ENCODE data around the gene ATP6V1C2. TPM values are rescaled to one million over a fixed set of nuclear protein-coding genes. Genes with fewer than 3 reads are reported as not detected.

The ATP6V1C2 gene
- total and polyA plus RNA-seq, 9 of the 15 experiments (the other 6 are each of a cell fraction or from before 2014, with no cell fraction given): 0.01 to 0.31 (median 0.10) TPM; not detected in 4

- TF ChIP-seq SMARCA5 (IDR thresholded peaks at IDR 0.05) (0 out of 2 replicates have a peak, but pooled peaks have one; percentile 44), NONO (IDR thresholded peaks at IDR 0.05; ENCODE audit: low read depth in 2 of 2, low read length in 1 of 2) (no peak), IRF9 (tag; IDR thresholded peaks at IDR 0.05) (no peak), PHF21A (IDR thresholded peaks at IDR 0.05; ENCODE audit: borderline replicate concordance, low read depth) (no peak), HNRNPUL1 (IDR thresholded peaks at IDR 0.05; ENCODE audit: low read length) (no peak), ARHGAP35 (IDR thresholded peaks at IDR 0.05; ENCODE audit: partially characterized antibody) (no peak), TARDBP (IDR thresholded peaks at IDR 0.05) (no peak), TBL1XR1 (IDR thresholded peaks at IDR 0.05; ENCODE audit: low read length in 2 of 2) (no peak), ZC3H4 (CRISPR knock-in tag; IDR thresholded peaks at IDR 0.05; ENCODE audit: borderline replicate concordance) (peak; percentile 43; the same call in 1 of the 2 replicates), ZNF707 (CRISPR knock-in tag; conservative IDR thresholded peaks at IDR 0.05) (no peak), TSC22D4 (tag; IDR thresholded peaks at IDR 0.05) (no peak), HDAC3 (IDR thresholded peaks at IDR 0.05; ENCODE audit: borderline replicate concordance, partially characterized antibody) (no peak), ZBTB40 (IDR thresholded peaks at IDR 0.05) (0 out of 2 replicates have a peak, but pooled peaks have one; percentile 20), ZBTB40 (CRISPR knock-in tag; IDR thresholded peaks at IDR 0.05) (no peak), ZKSCAN8 (CRISPR knock-in tag; IDR thresholded peaks at IDR 0.05) (no peak), BCL6 (CRISPR knock-in tag; IDR thresholded peaks at IDR 0.05) (no peak), ZNF785 (CRISPR knock-in tag; IDR thresholded peaks at IDR 0.05) (no peak), FOXA3 (CRISPR knock-in tag; conservative IDR thresholded peaks at IDR 0.05 in 1 of 2, IDR thresholded peaks at IDR 0.05 in 1 of 2) (0 out of 4 replicates have a peak, but pooled peaks of 1 of the 2 experiments have one; percentile 9)
Measured at GRCh38 chr2:10811517-10811916, 90.1 kb downstream of the ATP6V1C2 start (continued).

All from K562 (cell line).